GM20431 (cell line): Measurements from ENCODE around the gene PGAM5.

Experiments
- in situ Hi-C: fragments of 300-500 bp; cut with MseI, MboI; formaldehyde crosslinking; loops from one replicate; pipeline ENCODE4 v1.15.0; 2020; ENCODE audit warnings: low sequenced_read_pairs; ENCODE audit not compliant: unreplicated experiment

The PGAM5 gene

GRCh38 chr12:132719141-132719953 lies 8.7 kb downstream of the PGAM5 start:
- in situ Hi-C loops, result no loop called here

GRCh38 chr12:132719954-132720324 lies 9.3 kb downstream of the PGAM5 start:
- in situ Hi-C loops, result no loop called here

DNA sequence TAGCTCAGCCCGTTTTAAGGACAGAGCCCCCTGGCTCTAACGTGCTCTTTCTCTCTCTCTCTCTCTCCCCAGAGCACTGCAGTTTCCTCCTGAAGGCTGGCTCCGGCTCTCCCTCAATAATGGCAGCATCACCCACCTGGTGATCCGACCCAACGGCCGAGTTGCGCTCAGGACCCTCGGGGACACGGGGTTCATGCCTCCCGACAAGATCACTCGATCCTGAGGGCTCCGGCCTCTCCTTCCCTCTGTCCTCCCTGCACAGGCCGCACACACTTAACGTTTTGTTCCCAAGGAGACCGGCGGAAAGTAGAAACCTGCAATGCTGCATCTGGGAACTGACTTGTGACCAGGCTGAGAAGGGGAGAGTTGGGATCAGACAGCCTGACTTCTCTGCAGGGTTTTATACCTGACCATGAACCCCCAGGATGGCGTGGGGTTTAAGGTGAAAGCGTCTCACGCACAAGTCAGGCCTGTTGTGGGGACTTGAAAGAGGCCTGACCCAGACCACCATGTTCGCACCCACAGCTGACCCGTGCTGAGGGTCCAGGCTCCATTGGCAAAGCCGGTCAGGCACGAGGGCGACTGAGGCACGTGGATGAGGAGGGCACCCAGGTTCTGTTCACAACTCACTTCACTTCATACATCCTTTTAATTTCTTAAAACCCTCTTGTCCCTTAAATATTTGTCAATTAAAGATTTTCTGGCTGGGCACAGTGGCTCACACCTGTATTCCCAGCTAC lies 10.1 kb downstream of the PGAM5 start:
- in situ Hi-C loops, result no loop called here

DNA sequence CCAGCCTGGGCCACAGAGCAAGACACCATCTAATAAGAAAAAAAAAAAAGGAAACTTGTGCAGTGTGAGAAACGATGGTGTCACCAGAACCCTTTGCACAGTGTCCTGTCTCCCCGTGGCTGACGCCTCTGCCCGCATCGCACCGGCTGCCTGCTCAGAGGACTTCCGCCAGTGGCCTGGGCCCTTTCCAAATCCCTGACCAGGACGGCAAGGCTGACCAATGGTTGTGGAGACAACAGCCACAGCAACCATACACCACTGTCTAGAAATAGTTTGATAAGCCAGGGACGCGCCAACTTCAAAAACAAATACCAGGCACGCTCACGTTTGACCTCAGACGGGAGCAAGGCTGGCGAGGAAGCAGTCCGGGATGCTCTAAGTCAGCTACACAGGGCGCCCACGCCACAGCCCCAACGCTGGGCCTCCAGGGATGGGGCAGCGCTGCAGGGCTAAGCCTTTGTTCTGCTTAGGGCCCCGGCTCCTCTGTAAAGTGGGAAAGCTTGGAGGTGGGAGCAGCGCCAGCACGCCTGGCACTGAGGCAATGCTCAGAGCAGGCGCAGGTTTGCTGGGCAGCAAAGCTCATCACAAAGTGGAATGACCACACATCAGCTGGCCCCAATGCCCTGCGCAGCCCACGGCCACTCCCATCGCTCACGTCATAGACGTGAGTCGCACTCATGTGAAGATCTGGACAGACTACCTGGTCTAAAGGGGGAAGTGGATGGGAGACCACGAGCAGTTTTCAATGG lies 12.5 kb downstream of the PGAM5 start:
- in situ Hi-C loops, result no loop called here

DNA sequence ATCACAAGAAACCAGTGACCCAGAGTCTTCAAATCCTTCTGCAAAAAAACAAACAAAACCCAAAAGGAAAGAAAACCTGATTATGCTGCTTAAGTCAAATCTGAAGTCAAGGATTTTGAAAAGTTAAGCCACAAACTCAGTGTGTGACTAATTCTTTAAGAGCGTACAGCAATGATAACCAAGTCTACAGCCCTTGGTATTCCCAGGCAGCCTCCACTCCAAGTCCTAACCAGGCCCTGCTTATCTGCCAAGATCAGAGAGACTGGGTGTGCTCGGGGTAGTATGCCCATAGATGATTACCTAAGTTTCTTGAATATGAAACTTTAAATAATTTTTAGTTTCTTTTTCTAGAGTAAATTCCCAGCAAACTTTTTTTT lies 13.1 kb downstream of the PGAM5 start:
- in situ Hi-C loops, result no loop called here

DNA sequence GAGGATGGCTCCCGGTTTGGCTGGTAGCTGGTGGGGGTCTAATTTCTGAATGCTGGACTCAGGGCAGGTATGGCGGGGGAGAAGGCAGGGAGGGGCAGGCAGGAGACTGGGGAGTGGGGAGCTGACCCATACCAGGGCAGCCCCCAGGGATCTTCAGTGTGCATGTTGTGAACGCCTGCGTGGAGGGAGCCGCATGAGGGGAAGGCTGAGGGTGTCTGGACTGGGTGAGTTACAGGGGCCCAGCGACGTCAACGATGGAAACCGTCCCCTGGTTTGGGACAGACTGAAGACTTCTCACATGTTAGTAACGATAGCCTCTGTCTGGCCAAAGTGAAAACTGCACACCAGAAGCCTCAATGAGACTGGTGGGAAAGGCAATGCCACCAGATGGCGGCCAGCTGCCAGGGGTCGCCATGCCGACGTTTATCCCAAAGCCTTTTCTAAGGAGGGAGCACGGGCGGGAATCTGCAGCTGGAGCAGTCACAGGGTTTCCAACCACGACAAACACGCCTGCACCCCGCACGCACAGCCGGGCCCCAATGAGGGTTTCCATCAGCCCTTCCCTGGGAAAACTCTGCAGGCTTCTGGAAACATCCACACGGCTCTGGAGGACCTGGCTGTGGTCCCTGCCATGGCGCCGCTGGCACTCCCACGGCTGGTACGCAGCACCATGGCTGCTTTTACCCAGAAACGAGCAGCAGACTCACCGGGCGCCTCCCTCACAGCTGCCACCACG lies 14.0 kb downstream of the PGAM5 start:
- in situ Hi-C loops, result no loop called here

- in situ Hi-C loops, result no loop called here
Measured at GRCh38 chr12:132726386-132726785, 15.7 kb downstream of the PGAM5 start.

DNA sequence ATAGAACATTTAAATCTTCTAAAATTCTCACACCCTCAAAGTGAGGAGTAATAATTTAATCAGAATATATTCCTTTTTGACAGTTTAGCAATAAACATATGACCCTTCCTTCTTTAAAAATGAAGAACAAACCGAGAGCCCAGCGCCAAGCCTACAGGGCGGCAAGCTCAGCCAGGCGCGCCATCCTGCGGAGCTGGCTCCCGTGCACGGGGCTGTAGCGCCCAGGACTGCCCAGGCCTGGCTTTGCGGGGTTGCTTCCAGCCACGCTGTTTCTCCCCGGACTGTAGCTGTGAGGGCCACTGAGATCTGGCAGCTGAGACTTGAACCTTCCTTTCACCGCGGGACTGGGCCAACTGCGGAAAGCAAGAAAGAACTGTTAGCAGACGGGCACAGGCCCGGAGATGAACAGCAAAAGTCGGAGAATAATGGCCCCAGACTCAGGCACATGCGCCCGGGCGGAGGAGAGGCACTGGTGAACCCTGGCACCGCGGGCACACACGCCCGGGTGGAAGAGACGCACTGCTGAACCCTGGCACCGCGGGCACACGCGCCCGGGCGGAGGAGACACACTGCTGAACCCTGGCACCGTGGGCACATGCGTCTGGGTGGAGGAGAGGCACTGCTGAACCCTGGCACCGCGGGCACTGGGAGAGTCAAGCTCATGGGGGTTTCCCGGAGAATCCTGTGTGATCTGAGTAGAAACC lies 16.6 kb downstream of the PGAM5 start:
- in situ Hi-C loops, result no loop called here

- in situ Hi-C loops, result no loop called here
Measured at GRCh38 chr12:132728502-132728901, 17.9 kb downstream of the PGAM5 start.

GRCh38 chr12:132729541-132730320 lies 19.1 kb downstream of the PGAM5 start:
- in situ Hi-C loops, result no loop called here

DNA sequence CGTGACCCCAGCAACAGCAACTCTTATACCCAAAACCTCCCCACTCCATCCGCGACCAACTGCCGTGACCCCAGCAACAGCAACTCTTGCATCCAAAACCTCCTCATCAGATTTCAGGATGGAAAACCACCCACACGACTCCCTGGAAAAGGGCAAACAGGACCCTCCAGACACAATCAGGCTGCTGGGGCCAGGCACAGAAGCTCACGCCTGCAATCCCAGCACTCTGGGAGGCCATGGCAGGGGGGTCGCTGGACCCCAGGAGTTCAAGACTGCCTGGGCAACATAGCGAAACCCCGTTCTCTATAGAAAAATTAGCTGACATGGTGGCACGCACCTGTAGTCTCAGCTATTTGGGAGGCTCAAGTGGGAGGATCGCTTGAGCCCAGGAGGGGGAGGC lies 19.7 kb downstream of the PGAM5 start:
- in situ Hi-C loops, result no loop called here

DNA sequence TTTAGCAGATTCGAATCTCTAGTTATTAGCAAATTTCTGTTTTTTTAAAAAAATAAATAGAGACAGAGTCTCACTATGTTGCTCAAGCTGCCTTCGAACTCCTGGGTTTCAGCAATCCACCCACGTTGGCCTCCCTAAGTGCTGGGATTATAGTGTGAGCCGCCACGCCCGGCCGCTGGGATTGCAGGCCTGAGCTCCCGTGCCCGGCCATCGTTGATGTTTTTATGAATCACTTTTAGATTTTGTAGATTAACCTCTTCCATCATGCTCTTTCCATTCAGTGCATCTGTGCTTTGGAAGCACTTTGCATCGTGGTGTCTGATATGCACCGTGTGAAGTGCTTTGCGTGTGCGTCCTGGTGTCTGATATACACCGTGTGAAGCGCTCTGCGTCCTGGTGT lies 20.9 kb downstream of the PGAM5 start:
- in situ Hi-C loops, result no loop called here

- in situ Hi-C loops, result no loop called here
Measured at GRCh38 chr12:132734206-132734605, 23.6 kb downstream of the PGAM5 start.

- in situ Hi-C loops, result no loop called here
Measured at GRCh38 chr12:132735496-132735895, 24.9 kb downstream of the PGAM5 start.

DNA sequence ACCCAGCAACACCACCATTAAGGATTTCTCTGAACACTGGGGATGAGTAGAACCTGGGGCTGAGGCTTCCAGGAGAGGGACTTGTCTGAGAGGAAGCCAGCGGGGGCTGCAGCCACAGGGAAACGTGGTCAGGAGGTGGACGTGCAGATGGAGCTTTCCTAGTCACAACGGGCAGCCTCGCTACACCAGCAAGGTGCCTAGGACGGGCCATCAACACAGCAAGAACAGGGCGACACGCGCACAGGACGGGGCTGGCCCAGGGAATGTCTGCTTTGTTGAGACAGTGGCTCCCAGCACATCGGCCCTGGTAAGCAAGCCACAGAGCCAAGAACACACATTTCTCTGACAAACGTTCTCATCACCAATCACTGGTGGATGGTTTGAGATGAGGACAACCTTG lies 25.7 kb downstream of the PGAM5 start:
- in situ Hi-C loops, result no loop called here

DNA sequence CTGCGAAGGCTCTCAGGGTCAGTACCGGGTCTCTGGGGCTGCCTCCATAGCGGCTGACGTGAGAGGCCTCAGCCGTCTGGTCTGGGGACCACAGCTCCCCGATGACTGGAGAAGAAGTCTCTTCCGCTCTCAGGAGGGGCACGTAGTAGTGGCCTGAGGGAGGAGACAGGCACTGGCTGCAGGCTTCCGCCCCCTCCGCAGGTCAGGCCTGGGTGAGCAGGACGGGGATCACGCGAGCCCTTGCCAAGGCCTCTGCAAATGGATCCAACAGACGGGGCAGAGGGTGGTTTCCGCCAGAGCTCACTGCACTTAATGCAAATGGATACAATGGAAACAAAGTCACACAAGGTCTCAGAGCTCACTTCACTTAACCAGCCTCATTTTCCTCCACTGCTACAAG lies 26.3 kb downstream of the PGAM5 start:
- in situ Hi-C loops, result no loop called here

DNA sequence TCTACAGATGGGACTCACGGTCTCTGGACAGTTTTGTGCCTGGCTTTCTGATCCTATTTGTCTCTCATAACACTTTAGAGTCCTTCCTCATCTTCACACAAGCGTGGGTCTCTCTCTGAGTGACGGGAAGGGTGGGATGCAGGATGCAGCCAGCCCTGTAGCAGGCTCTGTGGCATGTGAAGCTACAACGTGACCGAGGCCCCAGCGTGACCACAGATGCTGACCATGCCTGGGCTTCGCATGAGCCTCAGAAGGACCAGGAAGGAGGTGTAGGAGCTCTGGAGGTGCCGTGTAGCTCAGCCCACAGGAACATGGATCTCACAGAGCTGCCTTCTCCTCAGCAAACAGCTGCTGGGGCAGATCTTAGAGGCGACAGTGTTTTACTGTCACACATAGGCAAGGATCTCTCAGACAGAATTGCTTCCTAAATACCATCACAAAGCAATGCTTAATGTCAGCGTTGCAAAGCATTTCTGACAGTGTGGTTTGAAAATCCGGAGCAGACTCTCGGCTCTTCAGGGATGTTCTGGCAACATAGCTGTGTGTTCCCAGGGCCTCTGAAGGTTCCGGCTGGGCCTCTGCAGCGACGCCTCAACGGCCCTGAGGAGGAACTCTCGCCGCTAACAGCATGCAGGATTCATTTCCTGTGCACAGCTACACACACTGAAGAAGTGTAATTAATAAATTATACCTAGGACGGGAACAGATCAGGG lies 29.1 kb downstream of the PGAM5 start:
- in situ Hi-C loops, result no loop called here

- in situ Hi-C loops, result no loop called here
Measured at GRCh38 chr12:132740313-132740646, 29.6 kb downstream of the PGAM5 start.

- in situ Hi-C loops, result no loop called here
Measured at GRCh38 chr12:132740652-132741051, 30.0 kb downstream of the PGAM5 start.
